Effector CD8-positive, alpha-beta T cell (primary cell): ENCODE results near the gene IFT27.

Experiments used
- DNase-seq: peaks from one replicate; lab custom pipeline; 2025; lab: John Stamatoyannopoulos, UW

The IFT27 gene

GRCh38 chr22:36724836-36725235, 51.1 kb downstream of the IFT27 start:
- no peak for DNase-seq

GRCh38 chr22:36722055-36722454, 53.9 kb downstream of the IFT27 start:
- no peak for DNase-seq

- no peak for DNase-seq
These were observed 60.3 kb downstream of the IFT27 start for GRCh38 chr22:36715647-36716046.

- DNase-seq: no peak
These were observed 61.8 kb downstream of the IFT27 start for GRCh38 chr22:36714110-36714509.

GRCh38 chr22:36713436-36713835, 62.5 kb downstream of the IFT27 start:
- DNase-seq: no peak
